HEK293 (cell line): ENCODE results near the gene CHST8.

Experiments
- CTCF ChIA-PET: fragments of 350-600 bp; formaldehyde crosslinking; extraction: SDS; loops from one replicate; lab custom pipeline; 2021; ENCODE audit warnings: antibody characterized with exemption; lab: Yijun Ruan, JAX
- POLR2A ChIA-PET: fragments of 300-600 bp; formaldehyde crosslinking; extraction: SDS; loops from one replicate; lab custom pipeline; 2020; ENCODE audit warnings: antibody characterized with exemption, inconsistent platforms; lab: Yijun Ruan, JAX
- H3K27ac ChIP-seq: fragments of 200-500 bp; sonication (Bioruptor generic); 2 replicates; pipeline ENCODE4 v1.5.1; 2014; ENCODE audit warnings: low read depth, low read length, control low read depth, inconsistent platforms; ENCODE audit errors: extremely low read depth
- H3K36me3 ChIP-seq, 2 experiments: fragments of 200-500 bp in 1 of 2; sonication (Bioruptor generic) in 1 of 2; 1 replicate in 1 of 2; 2 replicates in 1 of 2; pipeline ENCODE4 v1.5.1; 2014 to 2017; ENCODE audit warnings: inconsistent platforms in 2 of 2, low read length in 2 of 2; ENCODE audit not compliant: control insufficient read depth in 2 of 2, insufficient read depth in 1 of 2
- H3K4me1 ChIP-seq: fragments of 200-500 bp; sonication (Bioruptor generic); 2 replicates; pipeline ENCODE4 v1.5.1; 2014; ENCODE audit warnings: mild to moderate bottlenecking, low read length, inconsistent platforms; ENCODE audit not compliant: control insufficient read depth, insufficient read depth
- H3K4me3 ChIP-seq: 2 replicates; pipeline ENCODE4 v1.5.1; 2011; ENCODE audit warnings: low read depth, mild to moderate bottlenecking, control low read depth, low read length, moderate library complexity
- H3K9me3 ChIP-seq: fragments of 200-500 bp; sonication (Bioruptor generic); 2 replicates; pipeline ENCODE4 v1.5.1; 2014; ENCODE audit warnings: low read depth, low read length, inconsistent platforms; ENCODE audit not compliant: control insufficient read depth, insufficient read depth
- ATF2 ChIP-seq: fragments of 450-650 bp; formaldehyde crosslinking; IDR thresholded peaks from 2 replicates; pipeline ENCODE4 v1.5.1; 2016; ENCODE audit warnings: missing biosample characterization, missing genetic modification characterization, low read depth
- FEZF1 ChIP-seq: fragments of 450-650 bp; formaldehyde crosslinking; IDR thresholded peaks from 2 replicates; pipeline ENCODE4 v1.5.1; 2016; ENCODE audit warnings: missing biosample characterization, missing genetic modification characterization
- PRDM4 ChIP-seq: fragments of 450-650 bp; formaldehyde crosslinking; IDR thresholded peaks from 2 replicates; pipeline ENCODE4 v1.5.1; 2017; ENCODE audit warnings: missing biosample characterization, missing genetic modification characterization
- RBAK ChIP-seq: fragments of 450-650 bp; formaldehyde crosslinking; IDR thresholded peaks from 2 replicates; pipeline ENCODE4 v1.5.1; 2016; ENCODE audit warnings: missing biosample characterization, missing genetic modification characterization
- WT1 ChIP-seq: fragments of 450-650 bp; formaldehyde crosslinking; IDR thresholded peaks from 2 replicates; pipeline ENCODE4 v1.5.1; 2016; ENCODE audit warnings: missing biosample characterization, missing genetic modification characterization
- ZBTB10 ChIP-seq: fragments of 450-650 bp; formaldehyde crosslinking; IDR thresholded peaks from 2 replicates; pipeline ENCODE4 v1.5.1; 2016; ENCODE audit warnings: missing biosample characterization, missing genetic modification characterization
- ZBTB17 ChIP-seq: fragments of 450-650 bp; formaldehyde crosslinking; IDR thresholded peaks from 2 replicates; pipeline ENCODE4 v1.5.1; 2016; ENCODE audit warnings: missing biosample characterization, missing genetic modification characterization
- ZBTB20 ChIP-seq: fragments of 450-650 bp; formaldehyde crosslinking; IDR thresholded peaks from 2 replicates; pipeline ENCODE4 v1.5.1; 2016; ENCODE audit warnings: missing biosample characterization, missing genetic modification characterization
- ZBTB48 ChIP-seq: fragments of 450-650 bp; formaldehyde crosslinking; IDR thresholded peaks from 2 replicates; pipeline ENCODE4 v1.5.1; 2016; ENCODE audit warnings: missing biosample characterization, missing genetic modification characterization
- ZFP69B ChIP-seq: fragments of 450-650 bp; formaldehyde crosslinking; IDR thresholded peaks from 2 replicates; pipeline ENCODE4 v1.5.1; 2016; ENCODE audit warnings: missing biosample characterization, missing genetic modification characterization
- ZIC2 ChIP-seq: fragments of 450-650 bp; formaldehyde crosslinking; IDR thresholded peaks from 2 replicates; pipeline ENCODE4 v1.5.1; 2016; ENCODE audit warnings: missing biosample characterization, missing genetic modification characterization
- ZNF311 ChIP-seq: fragments of 450-650 bp; formaldehyde crosslinking; IDR thresholded peaks from 2 replicates; pipeline ENCODE4 v1.5.1; 2017; ENCODE audit warnings: missing biosample characterization, missing genetic modification characterization, borderline replicate concordance
- ZNF341 ChIP-seq: fragments of 450-650 bp; formaldehyde crosslinking; IDR thresholded peaks from 2 replicates; pipeline ENCODE4; 2016; ENCODE audit warnings: low read depth, missing biosample characterization, missing genetic modification characterization
- ZNF354C ChIP-seq: fragments of 450-650 bp; formaldehyde crosslinking; IDR thresholded peaks from 2 replicates; pipeline ENCODE4 v1.5.1; 2016; ENCODE audit warnings: missing biosample characterization, missing genetic modification characterization, low read depth, borderline replicate concordance
- ZNF521 ChIP-seq: fragments of 450-650 bp; formaldehyde crosslinking; IDR thresholded peaks from 2 replicates; pipeline ENCODE4 v1.5.1; 2017; ENCODE audit warnings: missing biosample characterization, mild to moderate bottlenecking, missing genetic modification characterization
- ZNF660 ChIP-seq: fragments of 450-650 bp; IDR thresholded peaks from 2 replicates; pipeline ENCODE4 v1.5.1; 2018; ENCODE audit warnings: missing biosample characterization, mild to moderate bottlenecking, missing genetic modification characterization
- ZNF670 ChIP-seq: fragments of 450-650 bp; formaldehyde crosslinking; IDR thresholded peaks from 2 replicates; pipeline ENCODE4 v1.5.1; 2016; ENCODE audit warnings: missing biosample characterization, missing genetic modification characterization, low read depth
- ZNF692 ChIP-seq: fragments of 450-650 bp; formaldehyde crosslinking; IDR thresholded peaks from 2 replicates; pipeline ENCODE4 v1.5.1; 2016; ENCODE audit warnings: missing biosample characterization, missing genetic modification characterization

The CHST8 gene

GRCh38 chr19:33674626-33675367 is 53.0 kb downstream of the CHST8 start (continued):
- TF ChIP-seq ZBTB10 (tag by site-specific recombination) (no peak), ATF2 (tag by site-specific recombination) (no peak), PRDM4 (no peak), ZNF341 (tag by site-specific recombination) (no peak), RBAK (tag by site-specific recombination) (no peak), FEZF1 (tag by site-specific recombination) (no peak)

GRCh38 chr19:33675501-33676124 is 53.9 kb downstream of the CHST8 start:
- Histone ChIP-seq H3K4me1 (no peaks in the 10 kb centered on the region), H3K27ac (no peak overlapping the region), H3K9me3 (no peaks in the 10 kb centered on the region), H3K4me3 (no peak overlapping the region), H3K36me3 (no peaks in the 10 kb centered on the region; a peak in 1 of 3 replicates)
- TF ChIP-seq ZNF692 (tag by site-specific recombination) = no peak
- POLR2A ChIA-PET = no interaction called here
- CTCF ChIA-PET = interaction anchor here (0.6 to 0.7 kb wide), 4 partner anchors 8 to 1298 kb away, joined by 3 to 5 read pairs (median 4); no protein-coding TSS in a partner anchor

GRCh38 chr19:33676999-33677665 is 55.4 kb downstream of the CHST8 start:
- no peak overlapping the region for H3K27ac ChIP-seq
- TF ChIP-seq ZNF521 (tag by site-specific recombination) (no peak), ZBTB48 (tag by site-specific recombination) (peak; percentile 69), ZNF670 (tag by site-specific recombination) (no peak), ZIC2 (tag by site-specific recombination) (peak; percentile 94), ZNF354C (tag by site-specific recombination) (no peak), ZNF692 (tag by site-specific recombination) (peak; percentile 74), ZBTB20 (tag by site-specific recombination) (no peak), ZNF660 (no peak), ZBTB17 (tag by site-specific recombination) (0 out of 2 replicates have a peak, but pooled peaks have one; percentile 38), WT1 (tag by site-specific recombination) (no peak), ZNF311 (tag by site-specific recombination) (no peak), ZFP69B (peak; percentile 62; the same call in 1 of the 2 replicates)
- TF ChIP-seq, all 188 proteins: peak for 5
- no peaks in the 10 kb centered on the region; a peak in 1 of 3 replicates for H3K36me3 ChIP-seq
- no peaks in the 10 kb centered on the region for H3K4me1 ChIP-seq
- no peaks in the 10 kb centered on the region for H3K9me3 ChIP-seq
- POLR2A ChIA-PET = no interaction called here
- H3K4me3 ChIP-seq = no peak overlapping the region
- CTCF ChIA-PET = interaction anchor here (0.5 to 1.2 kb wide), 5 partner anchors 10 to 246 kb away, joined by 3 to 7 read pairs (median 3); no protein-coding TSS in a partner anchor
